HUES64 (cell line): ENCODE measurements around the gene USP11.
A peak's percentile ranks its signal among the peaks of the same experiment; 100 is the strongest.

Source experiments
- H3K27ac ChIP-seq: 2 replicates; pipeline ENCODE4 v1.7.0; 2013; ENCODE audit warnings: low read depth, low read length, inconsistent platforms
- H3K27me3 ChIP-seq: 2 replicates; pipeline ENCODE4 v1.6.1; 2013; ENCODE audit warnings: mild to moderate bottlenecking, low read length; ENCODE audit not compliant: insufficient read depth
- H3K36me3 ChIP-seq: 2 replicates; pipeline ENCODE4 v1.6.1; 2013; ENCODE audit warnings: mild to moderate bottlenecking, low read length; ENCODE audit not compliant: insufficient read depth
- H3K4me1 ChIP-seq: 2 replicates; pipeline ENCODE4 v1.6.1; 2013; ENCODE audit warnings: mild to moderate bottlenecking, low read length, moderate library complexity; ENCODE audit not compliant: insufficient read depth
- H3K4me3 ChIP-seq: 2 replicates; pipeline ENCODE4 v1.5.1; 2013; ENCODE audit warnings: mild to moderate bottlenecking, low read length, moderate library complexity
- H3K9ac ChIP-seq: 2 replicates; pipeline ENCODE4 v1.6.1; 2013; ENCODE audit warnings: mild to moderate bottlenecking, low read depth, low read length
- H3K9me3 ChIP-seq: 2 replicates; pipeline ENCODE4 v1.6.1; 2013; ENCODE audit warnings: low read depth, low read length; ENCODE audit not compliant: insufficient read depth
- WGBS: fragments of 150-250, 120-280 bp; methylation state at CpG from one replicate; pipeline ENCODE4 v1.1.7; 2013; ENCODE audit warnings: missing lambda C conversion rate; 5-methylcytosine and 5-hydroxymethylcytosine counted together

Gene USP11

DNA sequence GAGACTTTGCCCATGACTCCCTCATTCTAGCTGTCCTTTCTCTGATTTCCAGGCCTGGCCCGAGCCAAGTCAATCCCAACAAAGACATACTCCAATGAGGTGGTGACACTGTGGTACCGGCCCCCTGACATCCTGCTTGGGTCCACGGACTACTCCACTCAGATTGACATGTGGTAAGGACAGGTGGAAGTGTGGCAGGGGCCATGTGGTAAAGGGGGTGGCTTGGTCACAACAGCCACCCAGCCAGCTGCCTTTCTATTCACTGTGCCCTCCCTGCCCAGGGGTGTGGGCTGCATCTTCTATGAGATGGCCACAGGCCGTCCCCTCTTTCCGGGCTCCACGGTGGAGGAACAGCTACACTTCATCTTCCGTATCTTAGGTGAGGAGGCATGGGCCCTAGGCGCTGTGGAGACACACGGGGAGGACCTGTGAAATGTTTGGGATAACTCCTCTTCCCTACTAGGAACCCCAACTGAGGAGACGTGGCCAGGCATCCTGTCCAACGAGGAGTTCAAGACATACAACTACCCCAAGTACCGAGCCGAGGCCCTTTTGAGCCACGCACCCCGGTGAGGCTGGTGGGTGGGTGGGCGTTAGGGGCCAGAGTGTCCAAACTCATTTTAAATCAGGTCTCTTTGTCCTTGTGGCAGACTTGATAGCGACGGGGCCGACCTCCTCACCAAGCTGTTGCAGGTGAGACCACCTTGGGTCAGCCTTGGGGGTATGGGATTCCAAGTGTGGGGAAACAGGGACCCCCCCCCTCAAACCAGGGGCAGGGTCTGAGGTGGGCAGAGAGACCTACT is 6.1 kb upstream of the USP11 start:
- peaks cover 63% of the 10 kb centered on the region for H3K36me3 ChIP-seq
- no peak overlapping the region for H3K27ac ChIP-seq
- H3K9me3 ChIP-seq: no peaks in the 10 kb centered on the region
- no peaks in the 10 kb centered on the region for H3K27me3 ChIP-seq
- H3K9ac ChIP-seq: no peak overlapping the region
- WGBS: 96% methylated on average over 13 of the region's 19 CpGs
- no peaks in the 10 kb centered on the region for H3K4me1 ChIP-seq
- H3K4me3 ChIP-seq: no peak overlapping the region

DNA sequence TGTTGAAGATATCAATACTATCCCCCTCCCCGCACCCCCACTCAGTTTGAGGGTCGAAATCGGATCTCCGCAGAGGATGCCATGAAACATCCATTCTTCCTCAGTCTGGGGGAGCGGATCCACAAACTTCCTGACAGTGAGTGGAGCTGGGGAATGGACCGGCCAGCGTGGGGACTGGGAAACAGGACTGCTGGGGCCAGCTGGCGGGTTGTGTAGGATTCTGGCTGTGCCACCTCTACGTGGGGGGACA is 5.5 kb upstream of the USP11 start:
- Histone ChIP-seq H3K4me1 (no peaks in the 10 kb centered on the region), H3K9me3 (no peaks in the 10 kb centered on the region), H3K27me3 (no peaks in the 10 kb centered on the region), H3K9ac (no peak overlapping the region), H3K27ac (no peak overlapping the region), H3K4me3 (no peak overlapping the region), H3K36me3 (peaks cover 62% of the 10 kb centered on the region)
- 89% methylated on average over 8 of the region's 9 CpGs for WGBS

DNA sequence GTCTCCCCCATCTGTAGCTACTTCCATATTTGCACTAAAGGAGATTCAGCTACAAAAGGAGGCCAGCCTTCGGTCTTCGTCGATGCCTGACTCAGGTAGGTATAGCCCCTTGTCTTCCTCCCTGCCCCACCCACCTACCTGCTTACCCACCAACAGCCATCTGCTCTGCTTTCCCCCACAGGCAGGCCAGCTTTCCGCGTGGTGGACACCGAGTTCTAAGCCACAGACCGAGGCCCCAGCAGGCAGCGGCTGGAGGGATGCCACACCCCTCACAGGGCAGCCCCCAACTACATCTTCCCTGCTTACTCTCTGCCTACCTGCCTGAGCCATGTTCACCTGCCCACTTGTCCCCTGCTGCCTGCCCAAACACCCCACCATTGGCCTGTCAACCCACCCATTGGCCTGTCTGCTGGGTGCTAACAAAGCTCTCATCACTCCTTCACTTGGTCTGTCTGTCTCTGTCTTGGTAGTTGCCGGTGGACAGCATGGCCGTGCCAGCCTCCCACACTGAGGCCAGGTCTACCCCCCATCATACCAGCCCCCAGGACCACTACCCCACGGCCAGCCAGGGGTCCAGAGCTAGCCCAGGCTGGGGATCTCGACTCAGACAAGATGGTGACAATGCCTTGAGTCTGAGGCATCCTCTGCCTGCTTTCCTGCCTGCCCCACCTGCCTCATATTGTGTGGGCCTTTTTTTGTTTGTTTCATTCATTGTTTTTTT is 4.1 kb upstream of the USP11 start:
- WGBS: 94% methylated on average over 12 of the region's 12 CpGs
- peaks cover 53% of the 10 kb centered on the region for H3K36me3 ChIP-seq
- no peak overlapping the region for H3K4me3 ChIP-seq
- no peaks in the 10 kb centered on the region for H3K4me1 ChIP-seq
- H3K9me3 ChIP-seq: no peaks in the 10 kb centered on the region
- H3K9ac ChIP-seq: no peak overlapping the region
- H3K27ac ChIP-seq: no peak overlapping the region
- H3K27me3 ChIP-seq: no peaks in the 10 kb centered on the region

DNA sequence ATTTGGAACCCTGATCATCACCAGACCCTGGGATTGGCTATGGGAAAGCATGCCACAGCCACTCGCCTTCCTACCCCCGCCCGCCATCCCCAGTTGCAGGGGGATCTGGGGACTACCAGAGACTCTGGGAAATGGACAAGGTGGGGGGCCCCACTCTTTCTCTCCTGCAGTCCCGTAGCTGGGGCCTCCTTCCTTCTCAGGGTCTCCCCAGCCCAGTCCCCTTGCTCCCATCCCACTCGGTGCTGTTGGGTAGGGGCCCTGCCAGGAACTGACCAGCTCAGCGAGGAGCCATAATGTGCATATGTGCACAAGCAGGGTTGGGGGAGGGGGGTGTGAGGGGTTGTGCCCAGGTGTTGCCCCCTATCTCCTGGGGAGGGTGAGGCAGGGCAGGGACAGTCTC is 3.4 kb upstream of the USP11 start:
- WGBS: 95% methylated on average over 6 of the region's 6 CpGs
- Histone ChIP-seq H3K27ac (no peak overlapping the region), H3K36me3 (peaks cover 46% of the 10 kb centered on the region), H3K4me3 (no peak overlapping the region), H3K9ac (no peak overlapping the region), H3K9me3 (no peaks in the 10 kb centered on the region), H3K27me3 (no peaks in the 10 kb centered on the region), H3K4me1 (peaks cover 1% of the 10 kb centered on the region; the same call in 1 of the 2 replicates)

DNA sequence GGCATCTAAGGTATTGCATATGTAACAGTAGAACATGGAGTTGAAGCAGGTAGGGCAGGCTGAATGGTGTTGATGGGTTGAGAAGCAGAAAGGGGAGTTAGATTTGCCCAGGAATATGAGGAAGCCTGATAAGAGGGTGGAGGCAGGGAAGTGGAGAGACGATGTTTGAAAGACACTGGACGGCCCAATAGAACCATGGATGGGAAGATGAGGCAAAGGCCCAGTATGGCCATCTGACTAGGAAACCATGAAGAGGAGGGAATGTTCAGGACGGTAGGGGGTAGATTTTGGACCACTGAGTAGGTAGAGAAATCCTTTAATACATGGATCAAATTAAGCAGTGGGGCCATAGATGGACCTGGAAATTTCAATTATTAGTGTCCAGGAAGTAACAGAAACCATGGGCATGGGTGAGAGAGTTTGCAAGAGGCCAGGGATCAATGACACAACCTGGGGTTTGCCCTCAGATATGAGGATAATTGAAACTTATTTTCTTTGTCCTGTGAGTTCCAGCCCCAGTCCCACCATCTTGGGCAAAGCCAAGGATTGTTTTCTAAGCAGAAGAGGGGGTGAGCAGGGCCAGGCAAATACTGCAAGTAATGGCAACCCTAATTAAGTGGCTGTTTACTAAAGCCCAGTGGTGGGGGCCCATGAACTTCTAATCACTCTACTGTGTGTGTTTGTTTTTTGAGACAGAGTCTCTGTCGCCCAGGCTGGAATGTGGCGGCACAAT is 2.5 kb upstream of the USP11 start:
- Histone ChIP-seq H3K27ac (no peak overlapping the region), H3K27me3 (no peaks in the 10 kb centered on the region), H3K36me3 (peaks cover 37% of the 10 kb centered on the region), H3K4me1 (peaks cover 10% of the 10 kb centered on the region; the same call in 1 of the 2 replicates), H3K9me3 (no peaks in the 10 kb centered on the region), H3K9ac (no peak overlapping the region), H3K4me3 (no peak overlapping the region)
- WGBS: 88% methylated on average over 5 of the region's 5 CpGs

DNA sequence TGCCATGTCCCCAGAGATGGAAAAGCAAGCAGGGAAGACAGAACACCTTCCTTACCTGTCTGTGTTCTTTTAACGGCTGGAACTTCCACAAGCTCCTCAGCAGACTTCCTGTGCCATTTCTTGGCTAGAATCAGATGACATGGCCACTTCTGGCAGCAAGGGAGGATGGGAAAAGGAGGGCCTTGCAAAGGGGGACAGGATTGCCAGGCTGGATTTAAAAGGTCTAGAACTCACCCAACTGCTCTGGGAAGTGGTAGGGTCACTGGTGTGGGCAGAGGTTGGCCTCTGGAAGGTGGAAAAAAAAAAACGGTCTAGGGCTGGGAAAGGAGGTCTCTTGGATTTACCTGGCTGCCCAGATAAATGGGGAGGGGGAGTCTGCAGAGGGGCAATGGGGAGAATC is 1.6 kb upstream of the USP11 start:
- no peaks in the 10 kb centered on the region for H3K9me3 ChIP-seq
- H3K4me1 ChIP-seq: peaks cover 13% of the 10 kb centered on the region; the same call in 1 of the 2 replicates
- H3K36me3 ChIP-seq: peaks cover 32% of the 10 kb centered on the region
- H3K27ac ChIP-seq: no peak overlapping the region
- no peak overlapping the region for H3K4me3 ChIP-seq
- H3K27me3 ChIP-seq: no peaks in the 10 kb centered on the region
- no peak overlapping the region for H3K9ac ChIP-seq
- WGBS: 93% methylated on average over 2 of the region's 2 CpGs

DNA sequence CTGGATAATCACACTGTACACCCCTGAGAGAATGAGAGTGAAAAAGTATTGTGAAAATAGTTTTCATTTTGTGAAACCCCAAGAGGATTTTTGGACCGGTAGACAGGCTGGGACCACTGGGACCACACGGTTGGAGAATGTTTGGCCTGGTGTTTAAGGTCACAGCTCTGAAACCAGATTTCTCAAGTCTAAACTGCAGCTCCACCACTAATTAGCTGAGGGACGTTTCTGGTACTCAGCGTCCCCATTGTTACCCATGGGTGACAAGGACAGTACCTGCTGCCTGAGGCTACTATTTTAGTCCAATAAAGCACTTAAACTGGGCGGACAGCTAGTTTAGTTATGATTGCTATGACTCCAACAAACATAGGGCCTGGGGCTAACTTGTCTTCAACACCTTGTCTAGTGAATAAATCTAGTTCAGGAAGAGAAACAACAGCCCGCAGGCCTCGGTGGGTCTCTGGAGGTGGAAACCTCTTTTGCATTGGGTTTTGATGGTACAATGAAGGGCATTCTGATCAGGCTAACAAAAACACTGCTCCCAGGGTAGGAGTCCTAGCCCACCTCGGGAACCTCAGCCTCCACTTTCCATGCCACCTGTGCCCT is 509 bp upstream of the USP11 start:
- peaks cover 21% of the 10 kb centered on the region for H3K36me3 ChIP-seq
- H3K27ac ChIP-seq: peak overlapping the region; percentile 99
- H3K4me3 ChIP-seq: peak overlapping the region; percentile 91
- H3K9ac ChIP-seq: peak overlapping the region; percentile 87
- peaks cover 13% of the 10 kb centered on the region; the same call in 1 of the 2 replicates for H3K4me1 ChIP-seq
- no peaks in the 10 kb centered on the region for H3K9me3 ChIP-seq
- WGBS: 61% methylated on average over 8 of the region's 8 CpGs
- H3K27me3 ChIP-seq: no peaks in the 10 kb centered on the region

DNA sequence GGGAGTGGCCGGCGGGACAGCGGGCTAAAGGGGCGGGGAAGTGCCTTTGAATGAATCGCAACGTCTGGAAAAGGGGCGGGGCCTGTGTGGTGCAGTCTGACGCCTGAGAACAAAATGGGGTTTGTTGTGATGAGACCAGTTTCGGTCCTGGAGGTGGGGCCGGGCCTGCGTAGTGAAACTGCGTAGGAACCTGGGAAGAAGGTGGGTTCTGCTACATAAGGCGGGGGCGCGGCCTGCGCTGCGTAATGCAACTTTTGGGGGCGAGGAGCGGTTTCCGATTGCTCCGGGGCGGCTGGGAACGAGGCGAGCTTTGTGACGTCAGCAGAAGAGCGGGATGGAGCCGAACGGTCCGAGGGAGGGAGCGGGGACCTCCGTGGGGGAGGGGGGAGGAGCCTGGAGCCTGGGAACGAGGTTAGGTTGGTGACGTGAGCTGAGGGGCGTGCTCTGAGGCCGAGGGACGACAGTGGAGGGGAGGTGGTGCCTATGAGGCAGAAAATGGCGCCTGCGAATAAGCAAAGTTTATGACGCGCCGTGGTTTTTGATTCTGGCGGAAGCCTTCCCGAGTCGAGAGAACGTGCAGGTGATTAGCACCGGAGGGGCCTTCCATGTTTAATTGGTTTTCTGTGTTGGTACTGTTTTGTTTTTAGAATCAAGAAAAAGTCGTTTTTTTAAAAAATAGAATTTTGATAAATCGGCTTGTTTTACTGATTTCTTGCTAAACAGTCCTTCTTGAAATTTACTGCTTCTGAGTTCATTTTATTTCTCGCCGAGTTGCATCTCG is 714 bp downstream of the USP11 start:
- no peaks in the 10 kb centered on the region for H3K9me3 ChIP-seq
- H3K4me3 ChIP-seq: peak overlapping the region; percentile 91
- peak overlapping the region; percentile 95 for H3K9ac ChIP-seq
- no peaks in the 10 kb centered on the region for H3K27me3 ChIP-seq
- H3K27ac ChIP-seq: peak overlapping the region; percentile 99
- H3K36me3 ChIP-seq: peaks cover 9% of the 10 kb centered on the region
- H3K4me1 ChIP-seq: peaks cover 13% of the 10 kb centered on the region; the same call in 1 of the 2 replicates
- WGBS: 1% methylated on average over 45 of the region's 51 CpGs

DNA sequence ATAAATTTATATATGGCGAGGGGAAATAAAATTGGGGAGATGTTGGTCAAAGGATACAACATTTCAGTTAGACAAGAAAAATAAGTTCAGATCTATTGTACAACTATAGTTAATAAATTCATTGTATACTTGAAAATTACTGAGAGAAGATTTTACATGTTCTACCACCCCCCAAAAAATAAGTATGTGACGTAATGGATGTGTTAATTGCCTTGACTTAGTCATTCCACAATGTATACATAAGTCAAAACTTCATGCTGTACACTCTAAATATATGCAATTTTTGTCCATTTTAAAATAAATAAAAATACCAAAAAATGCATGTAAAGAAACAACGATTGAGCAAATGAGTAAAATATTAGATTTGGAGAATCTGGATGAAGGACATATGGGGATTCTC is 1.8 kb downstream of the USP11 start:
- Histone ChIP-seq H3K4me3 (peak overlapping the region; percentile 91), H3K9ac (peak overlapping the region; percentile 95; the same call in 1 of the 2 replicates), H3K36me3 (peaks cover 7% of the 10 kb centered on the region; the same call in 1 of the 2 replicates), H3K27me3 (no peaks in the 10 kb centered on the region), H3K4me1 (peaks cover 13% of the 10 kb centered on the region; the same call in 1 of the 2 replicates), H3K27ac (no peak overlapping the region), H3K9me3 (no peaks in the 10 kb centered on the region)
- WGBS: no CpG with 5 or more reads among the region's 3 CpGs

DNA sequence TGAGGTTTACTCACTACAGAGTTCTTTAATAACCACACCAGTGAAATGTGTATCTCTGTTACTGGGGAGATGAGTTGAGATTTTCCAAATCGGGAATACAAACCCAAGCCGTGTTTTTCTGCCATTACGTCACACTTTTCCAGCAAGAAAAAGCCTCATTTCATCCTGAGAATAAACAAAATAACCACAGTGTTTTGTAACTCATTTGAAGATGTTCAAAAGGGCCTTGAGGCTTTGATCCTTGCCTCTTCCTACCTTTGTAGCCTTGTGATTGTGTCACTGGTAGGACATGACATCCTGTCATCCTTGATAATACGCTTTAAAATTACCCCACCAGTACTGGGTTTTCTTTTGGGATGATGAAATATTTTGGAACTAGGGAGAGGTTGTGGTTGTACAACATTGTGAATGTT is 2.9 kb downstream of the USP11 start:
- Histone ChIP-seq H3K9me3 (no peaks in the 10 kb centered on the region), H3K27me3 (no peaks in the 10 kb centered on the region), H3K36me3 (peaks cover 19% of the 10 kb centered on the region), H3K4me1 (peaks cover 13% of the 10 kb centered on the region; the same call in 1 of the 2 replicates), H3K9ac (no peak overlapping the region), H3K27ac (no peak overlapping the region), H3K4me3 (no peak overlapping the region)
- WGBS: no CpG with 5 or more reads among the region's 4 CpGs
